Chondrocyte (in vitro differentiated cells): Measurements from ENCODE around the gene CCDC183. TPM values are rescaled to one million over a fixed set of nuclear protein-coding genes. Genes with fewer than 3 reads are reported as not detected.
"Not testable (repeated sequence)": the region's sequence is repeated elsewhere in the genome, so short reads cannot be mapped to it uniquely, and the experiment has no call there.

Experiments used
- DNase-seq: peaks from one replicate; pipeline ENCODE4 v3.0.0; 2021; ENCODE audit warnings: mixed read lengths, low spot score
- H3K27ac Mint-ChIP-seq: one replicate; pipeline ENCODE4 v1.8.0; 2021; ENCODE audit warnings: mild to moderate bottlenecking, moderate library complexity, mixed read lengths; ENCODE audit not compliant: unreplicated experiment
- H3K27me3 Mint-ChIP-seq: 2 replicates; pipeline ENCODE4 v1.8.0; 2021; ENCODE audit warnings: low read depth, mixed read lengths
- H3K36me3 Mint-ChIP-seq: 2 replicates; pipeline ENCODE4 v1.8.0; 2021; ENCODE audit warnings: low read depth, mixed read lengths
- H3K4me1 Mint-ChIP-seq: 2 replicates; pipeline ENCODE4 v1.8.0; 2021; ENCODE audit warnings: low read depth, mild to moderate bottlenecking, mixed read lengths
- H3K4me3 Mint-ChIP-seq: one replicate; pipeline ENCODE4 v1.8.0; 2021; ENCODE audit warnings: mild to moderate bottlenecking, moderate library complexity, mixed read lengths; ENCODE audit not compliant: unreplicated experiment
- H3K9me3 Mint-ChIP-seq: 2 replicates; pipeline ENCODE4 v1.8.0; 2021; ENCODE audit warnings: low read depth, mixed read lengths
- CTCF ChIP-seq: fragments of 200-600 bp; sonication (generic); IDR thresholded peaks from 2 replicates; pipeline ENCODE4 v1.5.0; 2021; ENCODE audit warnings: antibody characterized with exemption, mild to moderate bottlenecking, moderate library complexity
- total RNA-seq: library from RNA; stranded (reverse); gene quantifications from 3 replicates; pipeline ENCODE4 v1.2.1, GENCODE V29; 2021

The CCDC183 gene
- total RNA-seq, 1 donor from 2014 or later = 1.5 TPM

- TF ChIP-seq CTCF = no peak
- H3K9me3 Mint-ChIP-seq = no peaks in the 10 kb centered on the region
- peaks cover 30% of the 10 kb centered on the region for H3K4me1 Mint-ChIP-seq
- no peak overlapping the region for H3K4me3 Mint-ChIP-seq
- peaks cover 4% of the 10 kb centered on the region for H3K36me3 Mint-ChIP-seq
- H3K27me3 Mint-ChIP-seq = no peaks in the 10 kb centered on the region
- no peak overlapping the region for H3K27ac Mint-ChIP-seq
- no peak for DNase-seq
These were observed 1.7 kb upstream of the CCDC183 start for GRCh38 chr9:136794281-136794999.

- H3K4me3 Mint-ChIP-seq = no peak overlapping the region
- H3K9me3 Mint-ChIP-seq = no peaks in the 10 kb centered on the region
- no peaks in the 10 kb centered on the region for H3K27me3 Mint-ChIP-seq
- H3K36me3 Mint-ChIP-seq = peaks cover 4% of the 10 kb centered on the region
- TF ChIP-seq CTCF = no peak
- peaks cover 30% of the 10 kb centered on the region for H3K4me1 Mint-ChIP-seq
- DNase-seq = no peak
- H3K27ac Mint-ChIP-seq = no peak overlapping the region
These were observed 1.2 kb upstream of the CCDC183 start for GRCh38 chr9:136795000-136795348.

- H3K4me1 Mint-ChIP-seq = peaks cover 37% of the 10 kb centered on the region
- H3K27ac Mint-ChIP-seq = peak overlapping the region; percentile 72
- H3K27me3 Mint-ChIP-seq, H3K36me3 Mint-ChIP-seq, DNase-seq, H3K4me3 Mint-ChIP-seq, H3K9me3 Mint-ChIP-seq: not testable (repeated sequence)
These were observed 723 bp downstream of the CCDC183 start for GRCh38 chr9:136796775-136797347.

- DNase-seq = no peak
- H3K36me3 Mint-ChIP-seq = no peaks in the 10 kb centered on the region
- peaks cover 28% of the 10 kb centered on the region for H3K4me1 Mint-ChIP-seq
- no peak for TF ChIP-seq CTCF
- no peak overlapping the region for H3K4me3 Mint-ChIP-seq
- H3K27ac Mint-ChIP-seq = no peak overlapping the region
- H3K9me3 Mint-ChIP-seq = no peaks in the 10 kb centered on the region
- peaks cover 13% of the 10 kb centered on the region for H3K27me3 Mint-ChIP-seq
These were observed 2.6 kb downstream of the CCDC183 start for GRCh38 chr9:136798708-136799078.

GRCh38 chr9:136799079-136799853, 3.1 kb downstream of the CCDC183 start:
- peak; percentile 84 for DNase-seq
- Mint-ChIP-seq H3K9me3 (no peaks in the 10 kb centered on the region), H3K4me3 (no peak overlapping the region), H3K27ac (no peak overlapping the region), H3K4me1 (peaks cover 28% of the 10 kb centered on the region), H3K27me3 (peaks cover 17% of the 10 kb centered on the region), H3K36me3 (peaks cover 5% of the 10 kb centered on the region)
- no peak for TF ChIP-seq CTCF
